Common myeloid progenitor, CD34-positive (primary cell): Measurements from ENCODE around the gene RAB44.
A peak's percentile ranks its signal among the peaks of the same experiment; 100 is the strongest.

ENCODE experiments used
- CTCF ChIA-PET: fragments of 350-600 bp; sonication (Branson Sonifier 250); formaldehyde crosslinking; loops from one replicate; lab custom pipeline; 2021; ENCODE audit warnings: antibody characterized with exemption; lab: Charles Lee
- POLR2A ChIA-PET: fragments of 350-600 bp; sonication (Branson Sonifier 250); formaldehyde crosslinking; loops from one replicate; lab custom pipeline; 2021; ENCODE audit warnings: antibody characterized with exemption; lab: Charles Lee
- DNase-seq, 3 donors: peaks; one replicate each; pipeline versions ENCODE4 v3.0.0 to v3.0.0-alpha.2; 2013
- H3K27ac ChIP-seq, 2 experiments: 1 replicate in 1 of 2; 2 replicates in 1 of 2; pipeline ENCODE4 v1.7.0; 2013; ENCODE audit warnings: inconsistent platforms in 2 of 2, low read length in 2 of 2, mild to moderate bottlenecking in 2 of 2, low read depth in 1 of 2, moderate library complexity in 1 of 2; ENCODE audit not compliant: severe bottlenecking in 2 of 2, insufficient read depth in 1 of 2, poor library complexity in 1 of 2
- H3K27me3 ChIP-seq, 5 experiments: replicated peaks in 2 of 5; 1 replicate in 3 of 5; 2 replicates in 2 of 5; pipeline versions ENCODE4 v1.6.1 to v1.7.0; 2013; ENCODE audit warnings: low read length in 4 of 5, mild to moderate bottlenecking in 2 of 5, moderate library complexity in 2 of 5, inconsistent platforms in 1 of 5; ENCODE audit not compliant: insufficient read depth in 5 of 5, control insufficient read depth in 4 of 5
- H3K36me3 ChIP-seq, 4 experiments: 1 replicate in 2 of 4; 2 replicates in 2 of 4; pipeline versions ENCODE4 v1.6.1 to v1.7.0; 2013; ENCODE audit warnings: low read length in 3 of 4, control low read depth in 1 of 4, mild to moderate bottlenecking in 1 of 4; ENCODE audit not compliant: control insufficient read depth in 4 of 4, insufficient read depth in 4 of 4
- H3K4me1 ChIP-seq, 4 experiments: 1 replicate in 3 of 4; 2 replicates in 1 of 4; pipeline versions ENCODE4 v1.6.1 to v1.7.1; 2013; ENCODE audit warnings: low read length in 3 of 4, mild to moderate bottlenecking in 3 of 4, control low read depth in 1 of 4, inconsistent platforms in 1 of 4, moderate library complexity in 1 of 4; ENCODE audit not compliant: control insufficient read depth in 4 of 4, insufficient read depth in 4 of 4; ENCODE audit errors: control extremely low read depth in 1 of 4
- H3K4me3 ChIP-seq, 7 experiments: 1 replicate in 4 of 7; 2 replicates in 3 of 7; pipeline versions ENCODE4 v1.5.1 to v1.7.0; 2013; ENCODE audit warnings: mild to moderate bottlenecking in 7 of 7, low read length in 6 of 7, moderate library complexity in 6 of 7, inconsistent platforms in 2 of 7, low read depth in 2 of 7, control low read depth in 1 of 7; ENCODE audit not compliant: insufficient read depth in 4 of 7, control insufficient read depth in 1 of 7; ENCODE audit errors: extremely low read depth in 1 of 7
- H3K9me3 ChIP-seq, 5 experiments: 1 replicate in 4 of 5; 2 replicates in 1 of 5; pipeline versions ENCODE4 v1.6.1 to v1.7.1; 2013; ENCODE audit warnings: low read length in 4 of 5, mild to moderate bottlenecking in 2 of 5, inconsistent platforms in 1 of 5, low read depth in 1 of 5, moderate library complexity in 1 of 5; ENCODE audit not compliant: control insufficient read depth in 4 of 5, insufficient read depth in 2 of 5; ENCODE audit errors: control extremely low read depth in 1 of 5
- WGBS: methylation state at CpG from one replicate; pipeline ENCODE4 v1.1.5; 2013; ENCODE audit not compliant: insufficient coverage; 5-methylcytosine and 5-hydroxymethylcytosine counted together

Gene RAB44

DNA sequence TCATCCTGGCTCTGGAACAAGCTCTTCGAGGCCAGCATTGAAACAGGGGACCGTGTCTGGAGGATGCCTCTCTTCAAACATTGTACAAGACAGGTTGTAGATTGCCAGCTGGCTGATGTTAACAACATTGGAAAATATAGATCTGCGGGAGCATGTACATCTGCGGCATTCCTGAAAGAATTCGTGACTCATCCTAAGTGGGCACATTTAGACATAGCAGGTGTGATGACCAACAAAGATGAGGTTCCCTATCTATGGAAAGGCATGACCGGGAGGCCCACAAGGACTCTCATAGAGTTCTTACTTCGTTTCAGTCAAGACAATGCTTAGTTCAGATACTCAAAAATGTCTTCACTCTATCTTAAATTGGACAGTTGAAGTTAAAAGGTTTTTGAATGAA, 22.7 kb upstream of the RAB44 start:
- WGBS: 97% methylated on average over 5 of the region's 7 CpGs
- no peak for DNase-seq
- Histone ChIP-seq H3K9me3 (no peaks in the 10 kb centered on the region), H3K27ac (no peak overlapping the region), H3K4me3 (no peak overlapping the region), H3K36me3 (no peaks in the 10 kb centered on the region), H3K4me1 (peaks cover 0 to 41% (median 25%) of the 10 kb centered on the region in 4 experiments), H3K27me3 (peaks cover 0 to 29% (median 0%) of the 10 kb centered on the region in 5 experiments)
- POLR2A ChIA-PET: interaction anchor here (1.1 kb wide), 1 partner anchor 12 kb away, joined by 6 read pairs; no protein-coding TSS in a partner anchor
- CTCF ChIA-PET: interaction anchor here (0.8 to 1.7 kb wide), 3 partner anchors 10 to 25 kb away, joined by 3 to 5 read pairs (median 3); no protein-coding TSS in a partner anchor

DNA sequence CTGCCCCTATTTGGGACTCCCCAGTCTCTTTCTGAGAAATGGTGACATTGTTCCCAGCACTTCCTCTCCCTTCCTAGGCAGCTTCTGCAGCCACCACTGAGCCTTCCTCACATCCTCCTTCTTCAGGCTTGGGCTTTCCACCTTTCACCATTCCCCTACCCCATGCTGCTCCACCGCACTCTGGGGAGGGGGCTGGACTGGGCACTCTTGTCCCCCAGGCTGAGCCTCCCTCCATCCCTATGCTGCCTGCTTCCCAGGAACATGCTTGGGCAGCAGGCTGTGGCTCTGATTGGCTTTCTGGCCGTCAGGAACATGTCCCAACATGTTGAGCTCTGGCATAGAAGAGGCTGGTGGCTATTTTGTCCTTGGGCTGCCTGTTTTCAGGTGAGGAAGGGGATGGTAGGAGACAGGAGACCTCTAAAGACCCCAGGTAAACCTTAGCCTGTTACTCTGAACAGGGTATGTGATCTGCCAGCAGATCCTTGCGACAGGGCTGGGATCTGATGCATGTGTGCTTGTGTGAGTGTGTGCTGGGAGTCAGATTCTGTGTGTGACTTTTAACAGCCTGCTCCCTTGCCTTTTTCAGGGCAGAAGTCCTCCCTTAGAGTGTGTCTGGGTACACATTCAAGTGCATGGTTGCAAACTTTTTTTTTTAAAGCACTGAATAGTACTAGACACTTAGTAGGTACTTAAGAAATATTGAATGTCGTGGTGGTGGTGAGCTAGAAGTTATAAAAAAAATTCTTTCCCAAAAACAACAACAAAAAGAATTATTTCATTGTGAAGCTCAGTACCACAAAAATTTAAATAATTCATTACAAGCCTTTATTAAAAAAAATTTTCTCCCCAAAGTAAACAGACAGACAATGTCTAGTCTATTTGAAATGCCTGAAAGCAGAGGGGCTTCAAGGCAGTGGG, 21.2 kb upstream of the RAB44 start:
- no peak overlapping the region for H3K27ac ChIP-seq
- no peak for DNase-seq

DNA sequence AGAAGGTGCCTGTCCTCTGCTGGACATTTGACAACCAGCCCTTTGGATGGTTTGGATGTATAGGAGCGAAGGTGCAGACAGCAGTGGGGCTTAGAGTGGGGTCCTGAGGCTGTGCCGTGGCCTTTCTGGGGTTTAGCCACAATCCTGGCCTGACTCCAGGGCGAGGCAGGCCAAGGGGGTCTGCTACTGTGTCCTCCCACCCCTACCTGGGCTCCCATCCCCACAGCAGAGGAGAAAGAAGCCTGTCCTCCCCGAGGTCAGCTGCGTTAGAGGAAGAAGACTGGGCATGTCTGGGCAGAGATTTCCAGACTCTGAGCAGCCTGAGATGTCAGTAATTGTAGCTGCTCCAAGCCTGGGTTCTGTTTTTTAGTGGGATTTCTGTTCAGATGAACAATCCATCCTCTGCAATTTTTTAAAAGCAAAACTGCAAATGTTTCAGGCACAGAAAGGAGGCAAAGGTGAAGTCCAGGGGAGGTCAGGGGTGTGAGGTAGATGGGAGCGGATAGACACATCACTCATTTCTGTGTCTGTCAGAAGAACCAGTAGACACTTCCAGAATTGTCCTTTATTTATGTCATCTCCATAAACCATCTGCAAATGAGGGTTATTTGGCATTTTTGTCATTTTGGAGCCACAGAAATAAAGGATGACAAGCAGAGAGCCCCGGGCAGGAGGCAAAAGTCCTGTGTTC, 20.4 kb upstream of the RAB44 start:
- no peaks in the 10 kb centered on the region for H3K36me3 ChIP-seq
- H3K9me3 ChIP-seq: no peaks in the 10 kb centered on the region
- WGBS: 87% methylated on average over 3 of the region's 7 CpGs
- CTCF ChIA-PET: interaction anchor here (1.3 to 2.2 kb wide), 4 partner anchors 10 to 62 kb away, joined by 3 to 10 read pairs (median 4); no protein-coding TSS in a partner anchor
- POLR2A ChIA-PET: no interaction called here
- no peak overlapping the region for H3K27ac ChIP-seq
- no peak for DNase-seq
- H3K4me1 ChIP-seq: peaks cover 4 to 54% (median 34%) of the 10 kb centered on the region in 4 experiments
- H3K4me3 ChIP-seq: no peak overlapping the region
- H3K27me3 ChIP-seq: peaks cover 0 to 32% (median 0%) of the 10 kb centered on the region in 5 experiments

More for the DNA sequence above, 21.2 kb upstream of the RAB44 start:
- Histone ChIP-seq H3K4me1 (peaks cover 4 to 50% (median 34%) of the 10 kb centered on the region in 4 experiments), H3K9me3 (no peaks in the 10 kb centered on the region), H3K36me3 (no peaks in the 10 kb centered on the region), H3K27me3 (peaks cover 0 to 32% (median 0%) of the 10 kb centered on the region in 5 experiments), H3K4me3 (no peak overlapping the region)
- 90% methylated on average over 3 of the region's 4 CpGs for WGBS
- ChIA-PET POLR2A (no interaction called here), CTCF (interaction anchor here (1.3 to 1.5 kb wide), 3 partner anchors 9 to 61 kb away, joined by 3 to 4 read pairs (median 3); no protein-coding TSS in a partner anchor)

DNA sequence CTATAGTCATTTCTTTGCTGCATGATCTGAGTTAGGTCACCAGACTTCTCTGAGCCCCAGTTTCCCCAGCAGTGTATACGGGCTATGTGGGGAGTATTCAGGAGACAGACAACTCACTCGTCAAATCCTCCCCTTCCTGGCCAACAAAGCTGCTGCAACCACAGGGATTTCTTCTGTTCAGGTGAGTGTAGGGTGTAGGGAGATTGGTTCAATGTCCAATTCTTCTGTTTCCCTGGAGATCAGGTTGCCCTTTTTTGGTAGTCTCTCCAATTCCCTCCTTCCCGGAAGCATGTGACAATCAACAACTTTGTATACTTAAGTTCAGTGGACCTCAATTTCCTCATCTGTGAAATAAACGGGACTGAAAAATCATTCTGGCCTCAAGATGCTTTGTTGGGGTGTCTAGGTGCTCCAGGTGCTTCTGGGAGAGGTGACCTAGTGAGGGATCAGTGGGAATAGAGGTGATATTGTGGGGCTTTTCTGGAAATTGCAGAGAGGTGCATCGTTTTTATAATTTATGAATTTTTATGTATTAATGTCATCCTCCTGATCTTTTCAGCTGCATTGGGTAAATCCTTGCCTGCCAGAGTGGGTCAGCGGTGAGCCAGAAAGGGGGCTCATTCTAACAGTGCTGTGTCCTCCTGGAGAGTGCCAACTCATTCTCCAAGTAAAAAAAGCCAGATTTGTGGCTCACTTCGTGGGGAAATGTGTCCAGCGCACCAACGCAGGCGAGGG, 19.7 kb upstream of the RAB44 start:
- Histone ChIP-seq H3K27me3 (peaks cover 0 to 32% (median 0%) of the 10 kb centered on the region in 5 experiments), H3K4me3 (peak overlapping the region in 5 of 7 experiments; percentile 12 to 87 (median 76)), H3K4me1 (peaks cover 4 to 61% (median 37%) of the 10 kb centered on the region in 4 experiments), H3K27ac (no peak overlapping the region), H3K9me3 (no peaks in the 10 kb centered on the region), H3K36me3 (no peaks in the 10 kb centered on the region)
- DNase-seq: no peak
- ChIA-PET POLR2A (interaction anchor here (0.6 to 1.4 kb wide), 2 partner anchors 9 to 43 kb away, joined by 3 to 4 read pairs; no protein-coding TSS in a partner anchor), CTCF (interaction anchor here (1.2 to 2.2 kb wide), 6 partner anchors 11 to 81 kb away, joined by 3 to 10 read pairs (median 4); no protein-coding TSS in a partner anchor)
- WGBS: 11% methylated on average over 9 of the region's 10 CpGs

DNA sequence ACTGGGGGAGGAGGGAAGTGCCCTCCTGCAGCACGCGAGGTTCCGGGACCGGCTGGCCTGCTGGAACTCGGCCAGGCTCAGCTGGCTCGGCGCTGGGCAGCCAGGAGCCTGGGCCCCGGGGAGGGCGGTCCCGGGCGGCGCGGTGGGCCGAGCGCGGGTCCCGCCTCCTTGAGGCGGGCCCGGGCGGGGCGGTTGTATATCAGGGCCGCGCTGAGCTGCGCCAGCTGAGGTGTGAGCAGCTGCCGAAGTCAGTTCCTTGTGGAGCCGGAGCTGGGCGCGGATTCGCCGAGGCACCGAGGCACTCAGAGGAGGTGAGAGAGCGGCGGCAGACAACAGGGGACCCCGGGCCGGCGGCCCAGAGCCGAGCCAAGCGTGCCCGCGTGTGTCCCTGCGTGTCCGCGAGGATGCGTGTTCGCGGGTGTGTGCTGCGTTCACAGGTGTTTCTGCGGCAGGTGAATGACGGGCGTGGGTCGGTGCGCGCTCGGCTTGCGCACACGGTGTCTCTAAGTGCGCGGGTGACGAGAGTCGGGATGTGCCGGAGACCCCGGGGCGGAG, 19.1 kb upstream of the RAB44 start, which contains the start of gene CDKN1A:
TSS of gene CDKN1A (plus strand) at position 227 of the 555 bp plus-strand sequence. CDS start 5,388 bp downstream, outside the sequence.
- ChIA-PET CTCF (interaction anchor here (0.6 to 2.2 kb wide), 7 partner anchors 8 to 80 kb away, joined by 3 to 10 read pairs (median 4); no protein-coding TSS in a partner anchor), POLR2A (interaction anchor here (0.6 to 1.4 kb wide), 3 partner anchors 9 to 42 kb away, joined by 3 to 4 read pairs (median 3); no protein-coding TSS in a partner anchor)
- Histone ChIP-seq H3K27me3 (peaks cover 0 to 32% (median 0%) of the 10 kb centered on the region in 5 experiments), H3K4me3 (peak within 1 kb of the TSS; percentile 23 to 87 (median 76)), H3K36me3 (no peaks in the 10 kb centered on the region), H3K9me3 (no peaks in the 10 kb centered on the region), H3K4me1 (peaks cover 9 to 67% (median 44%) of the 10 kb centered on the region in 4 experiments), H3K27ac (peak within 1 kb of the TSS in 1 of 2 experiments; percentile 49)
- WGBS: under 1% methylated on average over 41 of the region's 63 CpGs
- DNase-seq: peak; percentile 70 to 86 (median 84)
